Thyroid gland (tissue), 4 donors: ENCODE data around the gene PCAT6. TPM values are rescaled to one million over a fixed set of nuclear protein-coding genes. Genes with fewer than 3 reads are reported as not detected.
A peak's percentile ranks its signal among the peaks of the same experiment; 100 is the strongest.

ENCODE experiments used
- DNase-seq, 2 donors: peaks; one replicate each; pipeline ENCODE4 v3.0.0-alpha.2; 2019
- H3K27ac ChIP-seq, 3 donors: fragments of 200-600 bp; sonication (generic); 1 replicate in 2 of 3; 2 replicates in 1 of 3; pipeline ENCODE4 v1.5.1; 2016 to 2019; ENCODE audit warnings: mild to moderate bottlenecking in 1 of 3, moderate library complexity in 1 of 3
- H3K27me3 ChIP-seq: fragments of 200-600 bp; sonication (generic); one replicate; pipeline ENCODE4 v1.5.1; 2019
- H3K36me3 ChIP-seq, 2 donors: fragments of 200-600 bp; sonication (generic); one replicate each; pipeline ENCODE4 v1.5.1; 2016 to 2019
- H3K4me1 ChIP-seq, 2 donors: fragments of 200-600 bp; sonication (generic); one replicate each; pipeline ENCODE4 v1.5.1; 2017 to 2019
- H3K4me3 ChIP-seq, 3 donors: fragments of 200-600 bp; sonication (generic); replicated peaks in 1 of 3; 1 replicate in 2 of 3; 2 replicates in 1 of 3; pipeline ENCODE4 v1.5.1; 2016; ENCODE audit warnings: mild to moderate bottlenecking in 1 of 3
- H3K9me3 ChIP-seq: fragments of 200-600 bp; sonication (generic); one replicate; pipeline ENCODE4 v1.5.1; 2017
- CTCF ChIP-seq, 6 experiments: fragments of 200-600 bp in 3 of 6; fragments of 450-650 bp in 3 of 6; sonication (generic) in 3 of 6; IDR thresholded peaks; one replicate each; pipeline ENCODE4 v1.5.1; 2016 to 2019; ENCODE audit warnings: antibody characterized with exemption in 6 of 6, mild to moderate bottlenecking in 2 of 6, inconsistent platforms in 1 of 6, moderate library complexity in 1 of 6
- POLR2A ChIP-seq, 2 donors: fragments of 450-650 bp; IDR thresholded peaks; one replicate each; pipeline ENCODE4 v1.6.1; 2017; ENCODE audit warnings: antibody characterized with exemption in 2 of 2, mild to moderate bottlenecking in 2 of 2, moderate library complexity in 1 of 2
- WGBS, 2 donors: methylation state at CpG; one replicate each; pipeline ENCODE4 v1.1.5; 2017; 5-methylcytosine and 5-hydroxymethylcytosine counted together
- intact Hi-C: fragments of 100-400 bp; cut with DNase I; formaldehyde crosslinking; loops from one replicate; pipeline ENCODE4 v1.15.1; 2023
- total RNA-seq, 4 donors: library from RNA; depleted of rRNA; stranded (reverse); fragments of >200 nt; gene quantifications; one replicate each; pipeline ENCODE4 v1.2.3, GENCODE V29; 2016

PCAT6 gene
- total RNA-seq, 4 donors from 2014 or later: not detected

GRCh38 chr1:202810193-202810614 lies 550 bp upstream of the PCAT6 start:
- Histone ChIP-seq H3K9me3 (no peaks in the 10 kb centered on the region), H3K4me3 (peak overlapping the region; percentile 51 to 63 (median 56)), H3K36me3 (no peaks in the 10 kb centered on the region), H3K27ac (peak overlapping the region; percentile 52 to 69 (median 54)), H3K4me1 (peaks cover 14 to 17% of the 10 kb centered on the region in 2 donors), H3K27me3 (no peaks in the 10 kb centered on the region)
- DNase-seq: peak in 1 of 2 donors; percentile 3
- intact Hi-C loops: loop anchor here (5.0 kb wide), 1 partner anchor 47 kb away; no protein-coding TSS in a partner anchor
- no peak for TF ChIP-seq CTCF (IDR thresholded peaks at IDR 0.05)
- TF ChIP-seq POLR2A (IDR thresholded peaks at IDR 0.05): no peak
- 7 to 10% methylated on average over 13 of the region's 13 CpGs for WGBS, 2 donors

GRCh38 chr1:202811296-202812175 lies 782 bp downstream of the PCAT6 start:
- H3K4me1 ChIP-seq: peaks cover under 1 to 6% of the 10 kb centered on the region in 2 donors
- TF ChIP-seq CTCF (IDR thresholded peaks at IDR 0.05): no peak
- no peak for TF ChIP-seq POLR2A (IDR thresholded peaks at IDR 0.05)
- H3K4me3 ChIP-seq: peak overlapping the region; percentile 38 to 63 (median 51)
- intact Hi-C loops: loop anchor here (5.0 kb wide), 1 partner anchor 46 kb away; no protein-coding TSS in a partner anchor
- H3K27ac ChIP-seq: peak overlapping the region in 1 of 3 donors; percentile 0
- peak; percentile 9 to 28 for DNase-seq
- no peaks in the 10 kb centered on the region for H3K36me3 ChIP-seq
- WGBS, 2 donors: 10 to 12% methylated on average over 34 of the region's 43 CpGs
- no peaks in the 10 kb centered on the region for H3K9me3 ChIP-seq
- no peaks in the 10 kb centered on the region for H3K27me3 ChIP-seq

- TF ChIP-seq POLR2A (IDR thresholded peaks at IDR 0.05): no peak
- no peak for DNase-seq
- intact Hi-C loops: loop anchor here (5.0 kb wide), 1 partner anchor 45 kb away; no protein-coding TSS in a partner anchor
- Histone ChIP-seq H3K4me1 (peaks cover 0 to 6% of the 10 kb centered on the region in 2 donors), H3K36me3 (no peaks in the 10 kb centered on the region), H3K9me3 (no peaks in the 10 kb centered on the region), H3K27me3 (no peaks in the 10 kb centered on the region), H3K4me3 (no peak overlapping the region), H3K27ac (no peak overlapping the region)
- 53 to 58% methylated on average over 8 to 9 of the region's 9 CpGs for WGBS, 2 donors
Observed at GRCh38 chr1:202812176-202813026, 1.6 kb downstream of the PCAT6 start.

- H3K27me3 ChIP-seq: no peaks in the 10 kb centered on the region
- H3K4me3 ChIP-seq: no peak overlapping the region
- DNase-seq: no peak
- intact Hi-C loops: no loop called here
- H3K4me1 ChIP-seq: peaks cover 0 to 6% of the 10 kb centered on the region in 2 donors
- H3K27ac ChIP-seq: no peak overlapping the region
- WGBS, 2 donors: 75% methylated on average over 10 of the region's 10 CpGs
- no peak for TF ChIP-seq CTCF (IDR thresholded peaks at IDR 0.05)
- no peak for TF ChIP-seq POLR2A (IDR thresholded peaks at IDR 0.05)
- H3K36me3 ChIP-seq: no peaks in the 10 kb centered on the region
- H3K9me3 ChIP-seq: no peaks in the 10 kb centered on the region
Observed at GRCh38 chr1:202815120-202815519, 4.4 kb downstream of the PCAT6 start.

GRCh38 chr1:202818819-202819218 lies 8.1 kb downstream of the PCAT6 start:
- Histone ChIP-seq H3K9me3 (no peaks in the 10 kb centered on the region), H3K4me3 (no peak overlapping the region), H3K27ac (no peak overlapping the region), H3K27me3 (no peaks in the 10 kb centered on the region), H3K36me3 (no peaks in the 10 kb centered on the region), H3K4me1 (no peaks in the 10 kb centered on the region)
- DNase-seq: no peak
- TF ChIP-seq CTCF (IDR thresholded peaks at IDR 0.05): no peak
- no peak for TF ChIP-seq POLR2A (IDR thresholded peaks at IDR 0.05)
- 82 to 84% methylated on average over 1 of the region's 1 CpG for WGBS, 2 donors
- intact Hi-C loops: no loop called here
